Lung (tissue), 12 donors: ENCODE results near the gene FAAP100. TPM values are rescaled to one million over a fixed set of nuclear protein-coding genes. Genes with fewer than 3 reads are reported as not detected.

Experiments used
- ATAC-seq: fragments of 200-7000 bp; cut with Tn5 transposase; one replicate; pipeline ENCODE4 v1.9.1; 2020; ENCODE audit warnings: moderate number of reproducible peaks; ENCODE audit not compliant: insufficient read depth, low FRiP score
- DNase-seq, 3 donors: peaks; one replicate each; pipeline ENCODE4 v3.0.0-alpha.2; 2013 to 2017
- H3K27ac ChIP-seq, 2 donors: one replicate each; pipeline ENCODE4 v1.5.1; 2013; ENCODE audit warnings: mild to moderate bottlenecking in 2 of 2, moderate library complexity in 2 of 2, control low read depth in 1 of 2, inconsistent platforms in 1 of 2, low read depth in 1 of 2, low read length in 1 of 2
- H3K27me3 ChIP-seq, 3 donors: one replicate each; pipeline ENCODE4 v1.5.1; 2013; ENCODE audit warnings: low read length in 2 of 3; ENCODE audit not compliant: control insufficient read depth in 3 of 3, insufficient read depth in 3 of 3
- H3K36me3 ChIP-seq, 4 donors: one replicate each; pipeline ENCODE4 v1.5.1; 2013; ENCODE audit warnings: low read length in 4 of 4, mild to moderate bottlenecking in 1 of 4, moderate library complexity in 1 of 4; ENCODE audit not compliant: control insufficient read depth in 4 of 4, insufficient read depth in 4 of 4
- H3K4me1 ChIP-seq, 5 donors: one replicate each; pipeline ENCODE4 v1.5.1; 2013; ENCODE audit warnings: low read length in 5 of 5, mild to moderate bottlenecking in 2 of 5, moderate library complexity in 1 of 5; ENCODE audit not compliant: control insufficient read depth in 5 of 5, insufficient read depth in 5 of 5
- H3K4me3 ChIP-seq: one replicate; pipeline ENCODE4 v1.5.1; 2013; ENCODE audit warnings: mild to moderate bottlenecking, control low read depth, moderate library complexity
- H3K9ac ChIP-seq, 2 donors: one replicate each; pipeline ENCODE4 v1.5.1; 2013; ENCODE audit warnings: low read length in 2 of 2, control low read depth in 1 of 2; ENCODE audit not compliant: insufficient read depth in 1 of 2
- H3K9me3 ChIP-seq, 4 donors: one replicate each; pipeline ENCODE4 v1.5.1; 2013; ENCODE audit warnings: low read length in 3 of 4, mild to moderate bottlenecking in 1 of 4, moderate library complexity in 1 of 4; ENCODE audit not compliant: control insufficient read depth in 4 of 4, insufficient read depth in 3 of 4
- CTCF ChIP-seq: IDR thresholded peaks from 2 replicates; pipeline ENCODE4 v1.5.1; 2012; ENCODE audit warnings: mild to moderate bottlenecking; ENCODE audit errors: control extremely low read depth, extremely low read depth
- WGBS, 2 donors: extraction: QIAGEN DNeasy Blood & Tissue Kit; methylation state at CpG; one replicate each; pipeline ENCODE4 v1.1.7; 2013; 5-methylcytosine and 5-hydroxymethylcytosine counted together
- polyA plus RNA-seq, 2 donors: library from polyadenylated mRNA; stranded (reverse); fragments of 200-250 nt; gene quantifications; one replicate each; pipeline ENCODE4 v1.2.1, GENCODE V29; 2013
- total RNA-seq, 2 donors: library from RNA; depleted of rRNA in 1 of 2; stranded (reverse); fragments of >200 nt in 1 of 2; gene quantifications; one replicate each; pipeline ENCODE4 v1.2.1, GENCODE V29; 2014 to 2021
- donor health status: control.
- donor health status: control.
- donor health status: Bipolar disorder and iron deficiency.
- donor health status: healthy.
- donor health status: DM: yes; HTN: yes; CAD: no.

Gene FAAP100
- total and polyA plus RNA-seq, 4 donors: 20.8 to 34.4 (median 25.4) TPM

- Histone ChIP-seq H3K9ac (no peak within 1 kb of the TSS), H3K27me3 (peaks cover 0 to 18% (median 8%) of the 10 kb centered on the region in 3 donors), H3K27ac (no peak within 1 kb of the TSS), H3K9me3 (no peaks in the 10 kb centered on the region), H3K4me1 (peaks cover 0 to 15% (median 0%) of the 10 kb centered on the region in 5 donors), H3K4me3 (no peak within 1 kb of the TSS), H3K36me3 (no peaks in the 10 kb centered on the region)
- WGBS, 2 donors: 36 to 65% methylated on average over 38 to 42 of the region's 42 CpGs
- no peak for TF ChIP-seq CTCF
- ATAC-seq (peak; percentile 54), DNase-seq (peak in 1 of 3 donors; percentile 35)
Observed at GRCh38 chr17:81527591-81528383, 24.4 kb downstream of the FAAP100 start, which contains the start of gene FSCN2. TSS of gene FSCN2 (plus strand) at chr17:81528377. CDS start at chr17:81528532, 155 bp downstream.

- Histone ChIP-seq H3K4me1 (peaks cover 0 to 15% (median 0%) of the 10 kb centered on the region in 5 donors), H3K9me3 (peaks cover 0 to 2% (median 0%) of the 10 kb centered on the region in 4 donors), H3K27me3 (peaks cover 0 to 18% (median 8%) of the 10 kb centered on the region in 3 donors), H3K27ac (no peak overlapping the region), H3K4me3 (no peak overlapping the region), H3K36me3 (no peaks in the 10 kb centered on the region), H3K9ac (no peak overlapping the region)
- no peak for TF ChIP-seq CTCF
- DNase-seq (no peak), ATAC-seq (no peak)
- WGBS, 2 donors: 84 to 91% methylated on average over 21 of the region's 21 CpGs
Observed at GRCh38 chr17:81526662-81527571, 25.2 kb downstream of the FAAP100 start.

- DNase-seq (no peak), ATAC-seq (no peak)
- no peak overlapping the region for H3K9ac ChIP-seq
- H3K4me1 ChIP-seq: peaks cover 0 to 18% (median 0%) of the 10 kb centered on the region in 5 donors
- H3K9me3 ChIP-seq: peaks cover 0 to 2% (median 0%) of the 10 kb centered on the region in 4 donors
- H3K27ac ChIP-seq: no peak overlapping the region
- 75 to 89% methylated on average over 8 of the region's 8 CpGs for WGBS, 2 donors
- peaks cover 0 to 23% (median 18%) of the 10 kb centered on the region in 3 donors for H3K27me3 ChIP-seq
- no peaks in the 10 kb centered on the region for H3K36me3 ChIP-seq
- H3K4me3 ChIP-seq: no peak overlapping the region
- TF ChIP-seq CTCF: no peak
Observed at GRCh38 chr17:81524865-81525159, 27.3 kb downstream of the FAAP100 start.
